ENCODE measurements around the gene ENPP3.

DNA sequence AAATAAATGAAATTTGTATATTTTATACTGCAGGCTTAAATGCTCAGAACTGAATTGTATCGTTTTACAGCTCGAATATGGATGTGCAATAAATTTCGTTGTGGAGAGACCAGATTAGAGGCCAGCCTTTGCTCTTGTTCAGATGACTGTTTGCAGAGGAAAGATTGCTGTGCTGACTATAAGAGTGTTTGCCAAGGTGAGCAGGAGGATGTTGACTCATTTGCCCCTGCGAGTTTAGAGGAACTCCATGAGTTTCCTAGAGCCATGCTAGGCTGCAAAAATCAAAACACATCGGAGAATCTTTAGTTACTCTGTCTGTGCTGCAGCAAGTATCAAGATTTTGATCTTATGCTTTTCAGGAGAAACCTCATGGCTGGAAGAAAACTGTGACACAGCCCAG, 15.4 kb downstream of the ENPP3 start:
- TF ChIP-seq ZNF584 (CRISPR knock-in tag; IDR thresholded peaks at IDR 0.05; ENCODE audit: low read depth) (no peak), FOXJ3 (CRISPR knock-in tag; IDR thresholded peaks at IDR 0.05) (no peak)
